Measurements from ENCODE around the gene CPSF3. TPM values are rescaled to one million over a fixed set of nuclear protein-coding genes. Genes with fewer than 3 reads are reported as not detected.

Gene CPSF3
- total and polyA plus RNA-seq, 2 of the 4 experiments (the other 2 are of a cell fraction): 29.2 to 64.5 TPM

GRCh38 chr2:9388950-9389911 lies 34.2 kb upstream of the CPSF3 start:
- H4K8ac ChIP-seq (ENCODE audit: low read depth in 2 of 2, low read length in 2 of 2): no peak overlapping the region
- ChIA-PET POLR2A (ENCODE audit: unreplicated experiment) (no interaction called here), CTCF (no interaction called here)
- H3K56ac ChIP-seq (ENCODE audit: extremely low read depth, insufficient read depth, low read length): no peak overlapping the region
- H4K91ac ChIP-seq (ENCODE audit: insufficient read depth, low read depth, low read length): no peak overlapping the region
- H3K36me3 ChIP-seq (ENCODE audit: control insufficient read depth, insufficient read depth, low read length): peaks cover 50% of the 10 kb centered on the region
- H2AK9ac ChIP-seq (replicated peaks; ENCODE audit: low read depth, low read length, poor library complexity): no peak overlapping the region
- H2AK5ac ChIP-seq (ENCODE audit: low read depth, low read length): no peak overlapping the region
- dilution Hi-C loops (cut with HindIII; ENCODE audit: low sequenced_read_pairs, unreplicated experiment) (no loop called here), intact Hi-C loops (cut with micrococcal nuclease) (no loop called here), in situ Hi-C loops (cut with MboI; ENCODE audit: low sequenced_read_pairs) (no loop called here)
- no peaks in the 10 kb centered on the region for H3K27me3 ChIP-seq (ENCODE audit: control insufficient read depth, insufficient read depth, low read length)
- H3K79me1 ChIP-seq (ENCODE audit: low read depth in 1 of 2, low read length in 2 of 2): peaks cover 0 to 57% of the 10 kb centered on the region in 2 experiments; a peak in 3 of 4 replicates
- no peaks in the 10 kb centered on the region for H3K9me3 ChIP-seq (ENCODE audit: control insufficient read depth, insufficient read depth, low read length)
- H3K14ac ChIP-seq (replicated peaks; ENCODE audit: low read depth, low read length): no peak overlapping the region
- 90% methylated on average over 11 of the region's 28 CpGs; no CpG with 5 or more reads in 1 of the 2 experiments for WGBS, 2 experiments (ENCODE audit: extremely low coverage in 2 of 2, insufficient read length in 1 of 2)
- H3K18ac ChIP-seq (ENCODE audit: low read depth, low read length): no peak overlapping the region
- H3K27ac ChIP-seq (ENCODE audit: insufficient read depth, low read length): no peak overlapping the region
- no peak overlapping the region for H3K4me2 ChIP-seq (ENCODE audit: low read depth, low read length)
- no TSS peak for BruUV-seq (replicated peaks)
- TF ChIP-seq CHD1 (IDR thresholded peaks at IDR 0.05; ENCODE audit: low read depth, low read length) (no peak), NFE2L2 (IDR thresholded peaks at IDR 0.05; ENCODE audit: low read depth, low read length) (no peak), BHLHE40 (IDR thresholded peaks at IDR 0.05; ENCODE audit: low read depth, low read length) (no peak), MXI1 (IDR thresholded peaks at IDR 0.05; ENCODE audit: borderline replicate concordance, low read depth, low read length) (no peak)
- TF ChIP-seq, protein P1, sequence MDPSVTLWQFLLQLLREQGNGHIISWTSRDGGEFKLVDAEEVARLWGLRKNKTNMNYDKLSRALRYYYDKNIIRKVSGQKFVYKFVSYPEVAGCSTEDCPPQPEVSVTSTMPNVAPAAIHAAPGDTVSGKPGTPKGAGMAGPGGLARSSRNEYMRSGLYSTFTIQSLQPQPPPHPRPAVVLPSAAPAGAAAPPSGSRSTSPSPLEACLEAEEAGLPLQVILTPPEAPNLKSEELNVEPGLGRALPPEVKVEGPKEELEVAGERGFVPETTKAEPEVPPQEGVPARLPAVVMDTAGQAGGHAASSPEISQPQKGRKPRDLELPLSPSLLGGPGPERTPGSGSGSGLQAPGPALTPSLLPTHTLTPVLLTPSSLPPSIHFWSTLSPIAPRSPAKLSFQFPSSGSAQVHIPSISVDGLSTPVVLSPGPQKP (IDR thresholded peaks at IDR 0.05; ENCODE audit: borderline replicate concordance, low read depth, low read length): no peak
- H2BK120ac ChIP-seq (ENCODE audit: low read depth, low read length): no peak overlapping the region
- H3K4me3 ChIP-seq (ENCODE audit: insufficient read depth, low read depth, low read length): no peak overlapping the region
- H3K4me1 ChIP-seq (ENCODE audit: control insufficient read depth, insufficient read depth, low read length): peaks cover 7% of the 10 kb centered on the region
- no peak overlapping the region for H3K4ac ChIP-seq (ENCODE audit: low read depth, low read length)
- H2BK20ac ChIP-seq (ENCODE audit: low read depth, low read length): no peak overlapping the region
- no peak overlapping the region for H4K5ac ChIP-seq (ENCODE audit: low read depth, low read length)
- H3K9ac ChIP-seq (ENCODE audit: low read depth, low read length): no peak overlapping the region
- DNase-seq: no peak
- no peak for ATAC-seq (ENCODE audit: low read depth)
- no peak overlapping the region for H2BK5ac ChIP-seq (ENCODE audit: low read depth, low read length, poor library complexity, severe bottlenecking)
- no peak overlapping the region for H3K23ac ChIP-seq (ENCODE audit: low read depth, low read length)
- H2AFZ ChIP-seq (replicated peaks; ENCODE audit: low read length, poor library complexity): no peak overlapping the region
- H4K20me1 ChIP-seq (ENCODE audit: insufficient read depth, low read length): peaks cover 4% of the 10 kb centered on the region
- no peak overlapping the region for H2BK15ac ChIP-seq (ENCODE audit: low read depth, low read length)
- H3K9me1 ChIP-seq (ENCODE audit: insufficient read depth, low read length): peaks cover 17% of the 10 kb centered on the region

Measured in IMR-90 (cell line).